ENCODE results near the gene TTYH2. TPM values are rescaled to one million over a fixed set of nuclear protein-coding genes. Genes with fewer than 3 reads are reported as not detected.

Gene TTYH2
- total RNA-seq, 6 experiments from 2014 or later, result 0.60 to 1.8 (median 1.3) TPM

GRCh38 chr17:74203439-74204240 lies 9.7 kb upstream of the TTYH2 start, which contains the start of gene RPL38:
Gene RPL38 (plus strand): TSS chr17:74203678. CDS start chr17:74203956, 278 bp downstream.
- Histone ChIP-seq H3K4me3 (peak within 1 kb of the TSS; percentile 71 to 97 (median 93)), H3K9me3 (no peaks in the 10 kb centered on the region), H3K36me3 (peaks cover 0 to 28% (median 7%) of the 10 kb centered on the region in 4 donors), H3K27ac (peak within 1 kb of the TSS; percentile 48 to 87 (median 65)), H3K27me3 (no peaks in the 10 kb centered on the region), H3K4me1 (peaks cover 0 to 20% (median 9%) of the 10 kb centered on the region in 4 donors)
- DNase-seq (peak; percentile 95 to 97 (median 96)), ATAC-seq (peak; percentile 87 to 96 (median 90))
- TF ChIP-seq POLR2A (IDR thresholded peaks at IDR 0.05) (peak; percentile 77), CTCF (IDR thresholded peaks at IDR 0.05) (peak; percentile 89 to 98 (median 92))
- WGBS (ENCODE audit: insufficient coverage, low coverage, low lambda C conversion rate, missing lambda C conversion rate), result 0% methylated on average over 36 of the region's 53 CpGs
- intact Hi-C loops (cut with DNase I), result no loop called here

- Histone ChIP-seq H3K27ac (peak overlapping the region in 1 of 3 donors; percentile 87), H3K4me1 (peaks cover 0 to 16% (median 9%) of the 10 kb centered on the region in 4 donors), H3K36me3 (peaks cover 0 to 35% (median 10%) of the 10 kb centered on the region in 4 donors), H3K27me3 (no peaks in the 10 kb centered on the region), H3K9me3 (no peaks in the 10 kb centered on the region), H3K4me3 (peak overlapping the region; percentile 71 to 97 (median 93))
- TF ChIP-seq POLR2A (IDR thresholded peaks at IDR 0.05), result no peak
- ATAC-seq (no peak), DNase-seq (no peak)
- WGBS (ENCODE audit: insufficient coverage, low coverage, low lambda C conversion rate, missing lambda C conversion rate), result 50% methylated on average over 14 of the region's 14 CpGs
- intact Hi-C loops (cut with DNase I), result no loop called here
Measured at GRCh38 chr17:74204474-74204873, 8.9 kb upstream of the TTYH2 start.

GRCh38 chr17:74205274-74205673 lies 8.1 kb upstream of the TTYH2 start:
- H3K27me3 ChIP-seq, result no peaks in the 10 kb centered on the region
- H3K9me3 ChIP-seq, result no peaks in the 10 kb centered on the region
- ATAC-seq, result no peak
- no peak overlapping the region for H3K27ac ChIP-seq
- TF ChIP-seq POLR2A (IDR thresholded peaks at IDR 0.05) (no peak), CTCF (IDR thresholded peaks at IDR 0.05) (no peak)
- WGBS (ENCODE audit: insufficient coverage, low coverage, low lambda C conversion rate, missing lambda C conversion rate), result 75% methylated on average over 3 of the region's 3 CpGs
- intact Hi-C loops (cut with DNase I), result no loop called here
- peaks cover 0 to 42% (median 13%) of the 10 kb centered on the region in 4 donors for H3K36me3 ChIP-seq
- H3K4me1 ChIP-seq, result peaks cover 0 to 14% (median 8%) of the 10 kb centered on the region in 4 donors
- no peak overlapping the region for H3K4me3 ChIP-seq
- no peak for DNase-seq

- 89% methylated on average over 3 of the region's 5 CpGs for WGBS (ENCODE audit: insufficient coverage, low coverage, low lambda C conversion rate, missing lambda C conversion rate)
- Histone ChIP-seq H3K36me3 (peaks cover 0 to 43% (median 13%) of the 10 kb centered on the region in 4 donors), H3K27me3 (no peaks in the 10 kb centered on the region), H3K4me3 (no peak overlapping the region), H3K27ac (no peak overlapping the region), H3K4me1 (peaks cover 0 to 18% (median 8%) of the 10 kb centered on the region in 4 donors), H3K9me3 (no peaks in the 10 kb centered on the region)
- DNase-seq, result no peak
- TF ChIP-seq POLR2A (IDR thresholded peaks at IDR 0.05), result no peak
- TF ChIP-seq CTCF (IDR thresholded peaks at IDR 0.05), result no peak
- no peak for ATAC-seq
- intact Hi-C loops (cut with DNase I), result no loop called here
Measured at GRCh38 chr17:74206332-74206818, 7.0 kb upstream of the TTYH2 start.

All from right lobe of liver (tissue), 6 donors.